HepG2 (cell line): ENCODE data around the gene SOWAHA. TPM values are rescaled to one million over a fixed set of nuclear protein-coding genes. Genes with fewer than 3 reads are reported as not detected.

Source experiments
- ATAC-seq: fragments of 200-7000 bp; cut with Tn5 transposase; 3 replicates; pipeline ENCODE4 v1.9.1; 2020; ENCODE audit warnings: mild to moderate bottlenecking, moderate library complexity
- BruUV-seq: library from RNA; stranded (reverse); fragments of 400-500 nt; replicated peaks from 2 replicates; lab custom pipeline; 2021; lab: Mats Ljungman, UMichigan
- CTCF ChIA-PET: fragments of 300-600 bp; formaldehyde crosslinking; extraction: SDS; loops from one replicate; lab custom pipeline; 2021; ENCODE audit warnings: low total read pairs, inconsistent platforms, low intra/inter-chr PET ratio; lab: Yijun Ruan, JAX
- POLR2A ChIA-PET: fragments of 350-600 bp; sonication (Branson Sonifier 250); formaldehyde crosslinking; loops from one replicate; lab custom pipeline; 2020; ENCODE audit warnings: antibody characterized with exemption, inconsistent platforms; lab: Yijun Ruan, JAX
- DNase-seq: peaks from one replicate; pipeline ENCODE4 v3.0.0-alpha.2; 2015; ENCODE audit warnings: low spot score
- FAIRE-seq: peaks from 3 replicates; lab custom pipeline; 2011; peaks lifted over from hg19 to GRCh38; lab: Jason Lieb, UNC
- H2AFZ ChIP-seq: one replicate; pipeline ENCODE4 v1.6.1; 2011; ENCODE audit warnings: low read length, inconsistent platforms
- H3K27ac ChIP-seq: fragments of 300-600 bp; 3 replicates; pipeline ENCODE4 v1.8.0; 2011; ENCODE audit warnings: mixed run types, mild to moderate bottlenecking, mixed read lengths, low read length, inconsistent platforms; ENCODE audit not compliant: insufficient read depth; ENCODE audit errors: extremely low read length
- H3K27me3 ChIP-seq, 2 experiments: fragments of 200-600 bp in 1 of 2; 2 replicates in 1 of 2; 3 replicates in 1 of 2; pipeline versions ENCODE4 v1.6.0 to v1.8.0; 2011; ENCODE audit warnings: low read length in 2 of 2, mild to moderate bottlenecking in 2 of 2, moderate library complexity in 2 of 2, inconsistent platforms in 1 of 2; ENCODE audit not compliant: insufficient read depth in 2 of 2, control insufficient read depth in 1 of 2
- H3K36me3 ChIP-seq, 2 experiments: fragments of 200-600 bp in 1 of 2; replicated peaks in 1 of 2; 2 replicates in 1 of 2; 3 replicates in 1 of 2; pipeline versions ENCODE4 v1.5.1 to v1.8.0; 2011; ENCODE audit warnings: low read length in 2 of 2, inconsistent platforms in 1 of 2; ENCODE audit not compliant: insufficient read depth in 2 of 2, control insufficient read depth in 1 of 2
- H3K4me1 ChIP-seq: 2 replicates; pipeline ENCODE4 v1.5.1; 2012; ENCODE audit warnings: low read length, inconsistent platforms; ENCODE audit not compliant: insufficient read depth
- H3K4me2 ChIP-seq: 2 replicates; pipeline ENCODE4 v1.6.0; 2011; ENCODE audit warnings: low read depth, low read length, inconsistent platforms
- H3K4me3 ChIP-seq, 3 experiments: fragments of 200-600 bp in 1 of 3; sonication (generic), shearing (Covaris generic) in 1 of 3; replicated peaks in 1 of 3; 2 replicates each; pipeline ENCODE4 v1.5.1; 2011 to 2016; ENCODE audit warnings: low read length in 3 of 3, inconsistent platforms in 2 of 3, low read depth in 2 of 3, mild to moderate bottlenecking in 2 of 3, control low read depth in 1 of 3, mixed read lengths in 1 of 3; ENCODE audit not compliant: insufficient read depth in 1 of 3
- H3K79me2 ChIP-seq: one replicate; pipeline ENCODE4 v1.6.1; 2011; ENCODE audit warnings: low read length, inconsistent platforms; ENCODE audit not compliant: insufficient read depth
- H3K9ac ChIP-seq: 2 replicates; pipeline ENCODE4 v1.6.0; 2011; ENCODE audit warnings: mild to moderate bottlenecking, low read depth, low read length, inconsistent platforms; ENCODE audit not compliant: insufficient read depth
- H3K9me3 ChIP-seq: 2 replicates; pipeline ENCODE4 v1.5.1; 2012; ENCODE audit warnings: mild to moderate bottlenecking, low read length
- H4K20me1 ChIP-seq: 2 replicates; pipeline ENCODE4 v1.6.0; 2011; ENCODE audit warnings: inconsistent platforms, mild to moderate bottlenecking, low read length, moderate library complexity; ENCODE audit not compliant: insufficient read depth
- PAF1 ChIP-seq: IDR thresholded peaks from 2 replicates; pipeline ENCODE4 v1.6.1; 2016; ENCODE audit warnings: missing genetic modification reagents, missing compliant biosample characterization
- REPIN1 ChIP-seq: sonication (generic); formaldehyde crosslinking; IDR thresholded peaks from 2 replicates; pipeline ENCODE4 v1.8.0; 2022; ENCODE audit warnings: missing genetic modification reagents, low read depth, mild to moderate bottlenecking, borderline replicate concordance
- TFDP2 ChIP-seq: sonication (generic); formaldehyde crosslinking; IDR thresholded peaks from 2 replicates; pipeline ENCODE4 v1.4.0; 2020; ENCODE audit warnings: missing genetic modification reagents
- ZBTB20 ChIP-seq: sonication (generic); formaldehyde crosslinking; IDR thresholded peaks from 2 replicates; pipeline ENCODE4 v1.8.1; 2023; ENCODE audit warnings: missing genetic modification reagents, low read depth, mild to moderate bottlenecking, borderline replicate concordance
- ZNF138 ChIP-seq: sonication (generic); formaldehyde crosslinking; IDR thresholded peaks from 2 replicates; pipeline ENCODE4 v1.5.0; 2020; ENCODE audit warnings: mild to moderate bottlenecking, low read depth, missing genetic modification reagents
- ZNF251 ChIP-seq: sonication (generic); formaldehyde crosslinking; IDR thresholded peaks from 2 replicates; pipeline ENCODE4 v1.9.0; 2021; ENCODE audit warnings: mild to moderate bottlenecking, missing genetic modification reagents
- ZNF3 ChIP-seq: IDR thresholded peaks from 2 replicates; pipeline ENCODE4 v1.7.0; 2017; ENCODE audit warnings: inconsistent platforms
- ZNF383 ChIP-seq: sonication (generic); formaldehyde crosslinking; IDR thresholded peaks from 2 replicates; pipeline ENCODE4 v1.4.0; 2020; ENCODE audit warnings: missing genetic modification reagents, mild to moderate bottlenecking, borderline replicate concordance
- ZNF577 ChIP-seq: sonication (generic); formaldehyde crosslinking; IDR thresholded peaks from 2 replicates; pipeline ENCODE4 v1.4.0; 2020; ENCODE audit warnings: mild to moderate bottlenecking, low read depth, missing genetic modification reagents, borderline replicate concordance
- WGBS: methylation state at CpG from one replicate; pipeline ENCODE4 v1.1.6; 2017; ENCODE audit warnings: low lambda C conversion rate; 5-methylcytosine and 5-hydroxymethylcytosine counted together
- in situ Hi-C: cut with HindIII; loops from 2 replicates; pipeline ENCODE4 v1.10.0; 2017; ENCODE audit warnings: low pct_unique_long_range_greater_than_20kb; ENCODE audit not compliant: extremely low pct_ligation_motif_present
- intact Hi-C: fragments of 100-400 bp; cut with micrococcal nuclease; formaldehyde crosslinking; loops from one replicate; pipeline ENCODE4 v1.10.0; 2022; ENCODE audit not compliant: unreplicated experiment
- polyA plus RNA-seq, 8 experiments: library from polyadenylated mRNA; depleted of rRNA in 3 of 8; stranded (reverse) in 7 of 8; unstranded in 1 of 8; fragments of >200 nt; fragmentation: Illumina TruSeq in 4 of 8; extraction: Trizol in 4 of 8; gene quantifications; 2 replicates each; pipeline versions ENCODE4 v1.2.1 to v1.2.3, GENCODE V29; 2011 to 2016; ENCODE audit warnings: low read depth in 4 of 8, missing spikeins in 1 of 8, mixed read lengths in 1 of 8; ENCODE audit not compliant: insufficient read depth in 1 of 8
- total RNA-seq, 5 experiments: library from RNA; depleted of rRNA; stranded (reverse); fragments of >200 nt; fragmentation: Illumina TruSeq; extraction: Trizol; gene quantifications; 2 replicates each; pipeline ENCODE4 v1.2.3, GENCODE V29; 2016; ENCODE audit warnings: low read depth in 1 of 5
- TF ChIP-seq, protein P1 (sequence below): sonication (generic); formaldehyde crosslinking; IDR thresholded peaks from 2 replicates; pipeline ENCODE4 v1.4.0; 2020; ENCODE audit warnings: missing genetic modification reagents
- TF ChIP-seq, protein P2 (sequence below): sonication (generic); formaldehyde crosslinking; IDR thresholded peaks from 2 replicates; pipeline ENCODE4 v1.5.0; 2020; ENCODE audit warnings: mild to moderate bottlenecking, missing genetic modification reagents

Gene SOWAHA
- total and polyA plus RNA-seq, 2 of the 13 experiments (the other 11 are each of a cell fraction or from before 2014, with no cell fraction given), result 0.95 to 1.9 TPM

DNA sequence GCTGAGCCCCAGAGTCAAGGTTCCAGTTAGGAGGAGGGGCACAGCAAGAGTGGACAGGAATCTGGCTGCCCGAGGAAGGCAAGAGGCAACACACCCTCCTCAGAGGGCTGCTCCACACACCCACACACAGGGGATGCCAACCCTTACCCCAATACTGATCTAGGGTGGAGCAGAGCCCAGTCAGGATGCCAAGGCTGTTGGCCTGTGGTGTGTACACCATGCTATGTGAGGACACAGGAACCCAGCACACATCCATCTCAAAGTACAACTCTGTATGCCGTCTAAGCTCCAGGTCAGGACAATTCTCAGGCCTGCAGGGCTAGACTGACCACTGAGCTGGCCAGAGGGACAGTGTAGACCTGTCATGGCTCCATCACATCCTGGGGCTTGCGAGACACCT lies 38.7 kb upstream of the SOWAHA start (continued):
- TF ChIP-seq, protein P1, sequence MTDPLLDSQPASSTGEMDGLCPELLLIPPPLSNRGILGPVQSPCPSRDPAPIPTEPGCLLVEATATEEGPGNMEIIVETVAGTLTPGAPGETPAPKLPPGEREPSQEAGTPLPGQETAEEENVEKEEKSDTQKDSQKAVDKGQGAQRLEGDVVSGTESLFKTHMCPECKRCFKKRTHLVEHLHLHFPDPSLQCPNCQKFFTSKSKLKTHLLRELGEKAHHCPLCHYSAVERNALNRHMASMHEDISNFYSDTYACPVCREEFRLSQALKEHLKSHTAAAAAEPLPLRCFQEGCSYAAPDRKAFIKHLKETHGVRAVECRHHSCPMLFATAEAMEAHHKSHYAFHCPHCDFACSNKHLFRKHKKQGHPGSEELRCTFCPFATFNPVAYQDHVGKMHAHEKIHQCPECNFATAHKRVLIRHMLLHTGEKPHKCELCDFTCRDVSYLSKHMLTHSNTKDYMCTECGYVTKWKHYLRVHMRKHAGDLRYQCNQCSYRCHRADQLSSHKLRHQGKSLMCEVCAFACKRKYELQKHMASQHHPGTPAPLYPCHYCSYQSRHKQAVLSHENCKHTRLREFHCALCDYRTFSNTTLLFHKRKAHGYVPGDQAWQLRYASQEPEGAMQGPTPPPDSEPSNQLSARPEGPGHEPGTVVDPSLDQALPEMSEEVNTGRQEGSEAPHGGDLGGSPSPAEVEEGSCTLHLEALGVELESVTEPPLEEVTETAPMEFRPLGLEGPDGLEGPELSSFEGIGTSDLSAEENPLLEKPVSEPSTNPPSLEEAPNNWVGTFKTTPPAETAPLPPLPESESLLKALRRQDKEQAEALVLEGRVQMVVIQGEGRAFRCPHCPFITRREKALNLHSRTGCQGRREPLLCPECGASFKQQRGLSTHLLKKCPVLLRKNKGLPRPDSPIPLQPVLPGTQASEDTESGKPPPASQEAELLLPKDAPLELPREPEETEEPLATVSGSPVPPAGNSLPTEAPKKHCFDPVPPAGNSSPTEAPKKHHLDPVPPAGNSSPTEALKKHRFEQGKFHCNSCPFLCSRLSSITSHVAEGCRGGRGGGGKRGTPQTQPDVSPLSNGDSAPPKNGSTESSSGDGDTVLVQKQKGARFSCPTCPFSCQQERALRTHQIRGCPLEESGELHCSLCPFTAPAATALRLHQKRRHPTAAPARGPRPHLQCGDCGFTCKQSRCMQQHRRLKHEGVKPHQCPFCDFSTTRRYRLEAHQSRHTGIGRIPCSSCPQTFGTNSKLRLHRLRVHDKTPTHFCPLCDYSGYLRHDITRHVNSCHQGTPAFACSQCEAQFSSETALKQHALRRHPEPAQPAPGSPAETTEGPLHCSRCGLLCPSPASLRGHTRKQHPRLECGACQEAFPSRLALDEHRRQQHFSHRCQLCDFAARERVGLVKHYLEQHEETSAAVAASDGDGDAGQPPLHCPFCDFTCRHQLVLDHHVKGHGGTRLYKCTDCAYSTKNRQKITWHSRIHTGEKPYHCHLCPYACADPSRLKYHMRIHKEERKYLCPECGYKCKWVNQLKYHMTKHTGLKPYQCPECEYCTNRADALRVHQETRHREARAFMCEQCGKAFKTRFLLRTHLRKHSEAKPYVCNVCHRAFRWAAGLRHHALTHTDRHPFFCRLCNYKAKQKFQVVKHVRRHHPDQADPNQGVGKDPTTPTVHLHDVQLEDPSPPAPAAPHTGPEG (CRISPR knock-in tag), result no peak
- TF ChIP-seq ZNF251 (CRISPR knock-in tag), result no peak
- TF ChIP-seq, all 625 proteins: peak for 0

GRCh38 chr5:132774896-132775295 lies 38.2 kb upstream of the SOWAHA start:
- WGBS, result 67% methylated on average over 1 of the region's 5 CpGs
- H3K9me3 ChIP-seq, result no peaks in the 10 kb centered on the region
- H3K9ac ChIP-seq, result no peak overlapping the region
- in situ Hi-C loops, result loop anchor here (5.0 kb wide), 1 partner anchor 42 kb away; no protein-coding TSS in a partner anchor
- POLR2A ChIA-PET, result interaction anchor here (4.2 kb wide), 1 partner anchor 32 kb away, joined by 21 read pairs; no protein-coding TSS in a partner anchor
- no peak overlapping the region for H2AFZ ChIP-seq
- no peak overlapping the region for H3K27ac ChIP-seq
- no TSS peak for BruUV-seq
- no peaks in the 10 kb centered on the region for H4K20me1 ChIP-seq
- no peaks in the 10 kb centered on the region for H3K27me3 ChIP-seq
- H3K4me2 ChIP-seq, result peak overlapping the region; percentile 75
- H3K79me2 ChIP-seq, result peaks cover 48% of the 10 kb centered on the region
- no peaks in the 10 kb centered on the region for H3K36me3 ChIP-seq
- CTCF ChIA-PET, result no interaction called here
- no peak for FAIRE-seq
- H3K4me1 ChIP-seq, result peaks cover 68% of the 10 kb centered on the region
- TF ChIP-seq ZNF383 (CRISPR knock-in tag) (no peak), PAF1 (no peak), ZNF577 (CRISPR knock-in tag) (no peak), ZNF3 (no peak), TFDP2 (CRISPR knock-in tag) (no peak), ZNF138 (no peak), REPIN1 (no peak), ZBTB20 (no peak)
- TF ChIP-seq, protein P2, sequence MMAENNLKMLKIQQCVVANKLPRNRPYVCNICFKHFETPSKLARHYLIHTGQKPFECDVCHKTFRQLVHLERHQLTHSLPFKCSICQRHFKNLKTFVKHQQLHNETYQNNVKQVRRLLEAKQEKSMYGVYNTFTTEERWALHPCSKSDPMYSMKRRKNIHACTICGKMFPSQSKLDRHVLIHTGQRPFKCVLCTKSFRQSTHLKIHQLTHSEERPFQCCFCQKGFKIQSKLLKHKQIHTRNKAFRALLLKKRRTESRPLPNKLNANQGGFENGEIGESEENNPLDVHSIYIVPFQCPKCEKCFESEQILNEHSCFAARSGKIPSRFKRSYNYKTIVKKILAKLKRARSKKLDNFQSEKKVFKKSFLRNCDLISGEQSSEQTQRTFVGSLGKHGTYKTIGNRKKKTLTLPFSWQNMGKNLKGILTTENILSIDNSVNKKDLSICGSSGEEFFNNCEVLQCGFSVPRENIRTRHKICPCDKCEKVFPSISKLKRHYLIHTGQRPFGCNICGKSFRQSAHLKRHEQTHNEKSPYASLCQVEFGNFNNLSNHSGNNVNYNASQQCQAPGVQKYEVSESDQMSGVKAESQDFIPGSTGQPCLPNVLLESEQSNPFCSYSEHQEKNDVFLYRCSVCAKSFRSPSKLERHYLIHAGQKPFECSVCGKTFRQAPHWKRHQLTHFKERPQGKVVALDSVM (CRISPR knock-in tag), result no peak
- TF ChIP-seq, all 625 proteins: peak for 0
- no peak overlapping the region for H3K4me3 ChIP-seq
- intact Hi-C loops, result no loop called here
- DNase-seq, result no peak
- ATAC-seq, result no peak
